Panc1 (cell line): ENCODE measurements around the gene MNX1. TPM values are rescaled to one million over a fixed set of nuclear protein-coding genes. Genes with fewer than 3 reads are reported as not detected.

Source experiments
- ATAC-seq: fragments of 200-7000 bp; cut with Tn5 transposase; 2 replicates; pipeline ENCODE4 v1.9.1; 2020; ENCODE audit warnings: mild to moderate bottlenecking, moderate library complexity
- BruUV-seq: library from RNA; stranded (reverse); fragments of 400-500 nt; replicated peaks from 2 replicates; lab custom pipeline; 2021; lab: Mats Ljungman, UMichigan
- CTCF ChIA-PET: fragments of 300-600 bp; sonication (Branson Sonifier 250); formaldehyde crosslinking; loops from one replicate; lab custom pipeline; 2022; ENCODE audit warnings: antibody characterized with exemption; lab: Charles Lee
- POLR2A ChIA-PET: fragments of 300-600 bp; sonication (Branson Sonifier 250); formaldehyde crosslinking; loops from one replicate; lab custom pipeline; 2022; ENCODE audit warnings: antibody characterized with exemption; lab: Charles Lee
- DNase-seq: peaks from one replicate; pipeline ENCODE4 v3.0.0-alpha.2; 2010; ENCODE audit warnings: low read depth, low spot score
- H3K27ac ChIP-seq: 2 replicates; pipeline ENCODE4 v1.5.1; 2011; ENCODE audit warnings: mild to moderate bottlenecking, low read length, inconsistent platforms
- H3K27me3 ChIP-seq: fragments of 200-500 bp; sonication (Bioruptor generic); 2 replicates; pipeline ENCODE4 v1.6.0; 2014; ENCODE audit warnings: low read length, inconsistent platforms; ENCODE audit not compliant: control insufficient read depth, insufficient read depth
- H3K36me3 ChIP-seq: fragments of 200-500 bp; sonication (Bioruptor generic); 2 replicates; pipeline ENCODE4 v1.5.1; 2014; ENCODE audit warnings: inconsistent platforms, mild to moderate bottlenecking, low read length, moderate library complexity; ENCODE audit not compliant: control insufficient read depth, insufficient read depth
- H3K4me1 ChIP-seq: 2 replicates; pipeline ENCODE4 v1.5.1; 2011; ENCODE audit warnings: inconsistent platforms, mild to moderate bottlenecking, low read length, moderate library complexity; ENCODE audit not compliant: control insufficient read depth, insufficient read depth
- H3K4me3 ChIP-seq, 2 experiments: 2 replicates each; pipeline ENCODE4 v1.5.1; 2011 to 2012; ENCODE audit warnings: low read depth in 2 of 2, low read length in 2 of 2, mild to moderate bottlenecking in 2 of 2, inconsistent platforms in 1 of 2, moderate library complexity in 1 of 2
- H3K9me3 ChIP-seq: fragments of 200-500 bp; sonication (Bioruptor generic); 2 replicates; pipeline ENCODE4 v1.5.1; 2014; ENCODE audit warnings: low read depth, mild to moderate bottlenecking, inconsistent platforms, low read length, moderate library complexity; ENCODE audit not compliant: control insufficient read depth, insufficient read depth
- POLR2AphosphoS5 ChIP-seq: IDR thresholded peaks from 2 replicates; pipeline ENCODE4 v1.6.1; 2012; ENCODE audit warnings: mild to moderate bottlenecking, low read depth, low read length, moderate library complexity
- REST ChIP-seq, 2 experiments: IDR thresholded peaks; 2 replicates each; pipeline ENCODE4 v1.6.1; 2011 to 2012; ENCODE audit warnings: low read depth in 2 of 2, control low read depth in 1 of 2, low read length in 1 of 2, mild to moderate bottlenecking in 1 of 2, moderate library complexity in 1 of 2; ENCODE audit not compliant: insufficient read depth in 1 of 2
- SIN3A ChIP-seq: IDR thresholded peaks from 2 replicates; pipeline ENCODE4 v1.6.1; 2012; ENCODE audit warnings: low read depth, mild to moderate bottlenecking, low read length, moderate library complexity, borderline replicate concordance; ENCODE audit not compliant: insufficient read depth
- TCF7L2 ChIP-seq: IDR thresholded peaks from 2 replicates; pipeline ENCODE4 v1.6.1; 2011; ENCODE audit warnings: mild to moderate bottlenecking, low read depth, low read length, inconsistent platforms
- in situ Hi-C: cut with HindIII; loops from 2 replicates; pipeline ENCODE4 v1.10.0; 2016; ENCODE audit warnings: low sequenced_read_pairs, low pct_unique_long_range_greater_than_20kb
- intact Hi-C: fragments of 100-400 bp; cut with micrococcal nuclease; formaldehyde crosslinking; loops from one replicate; pipeline ENCODE4 v1.10.0; 2022; ENCODE audit not compliant: unreplicated experiment
- total RNA-seq: library from RNA; stranded (reverse); gene quantifications from one replicate; pipeline ENCODE4 v1.2.1, GENCODE V29; 2021; ENCODE audit not compliant: unreplicated experiment
- TF ChIP-seq, protein P1 (sequence below): fragments of 450-650 bp; IDR thresholded peaks from 2 replicates; pipeline ENCODE4 v1.5.1; 2017; ENCODE audit warnings: mild to moderate bottlenecking

Gene MNX1
- total RNA-seq, 1 experiment from 2014 or later, result 3.6 TPM

- no TSS peak for BruUV-seq
- POLR2A ChIA-PET, result no interaction called here
- no peaks in the 10 kb centered on the region for H3K27me3 ChIP-seq
Observed at GRCh38 chr7:157003445-157003755, 7.1 kb downstream of the MNX1 start.

DNA sequence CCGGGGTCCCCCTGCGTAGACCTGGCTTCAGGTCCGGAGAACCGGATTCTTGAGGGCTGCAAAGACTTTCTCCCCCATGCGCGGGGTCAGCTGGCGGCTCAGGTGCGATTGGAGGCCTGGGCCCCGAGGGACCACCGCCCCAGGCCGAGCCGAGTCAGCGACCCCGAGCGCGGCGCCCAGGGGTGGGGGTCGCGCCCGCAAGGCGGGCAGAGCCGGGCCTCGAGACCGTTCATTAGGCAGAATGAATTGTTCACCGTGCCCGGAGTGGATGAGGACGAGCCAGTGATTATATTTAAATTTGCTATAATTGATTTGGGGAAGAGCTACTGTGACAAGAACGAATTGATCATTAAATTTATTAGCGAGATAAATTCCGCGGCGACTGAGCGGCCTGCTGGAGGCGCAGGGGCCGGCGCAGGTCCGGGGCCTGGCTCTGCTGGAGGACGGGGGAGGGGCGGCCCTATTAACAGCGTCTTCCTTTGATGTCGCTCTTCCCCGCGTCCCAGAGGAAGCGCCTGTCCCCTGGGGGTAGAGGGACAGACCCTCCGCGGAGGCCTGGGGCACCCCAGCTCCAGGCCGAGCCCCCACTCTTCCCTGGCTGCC lies 7.5 kb downstream of the MNX1 start:
- DNase-seq, result no peak
- no peak for ATAC-seq
- POLR2A ChIA-PET, result interaction anchor here (0.5 to 0.6 kb wide), 2 partner anchors 23 to 65 kb away, joined by 3 to 8 read pairs; no protein-coding TSS in a partner anchor
- intact Hi-C loops (no loop called here), in situ Hi-C loops (no loop called here)
- H3K4me1 ChIP-seq, result peaks cover 4% of the 10 kb centered on the region
- no peaks in the 10 kb centered on the region for H3K36me3 ChIP-seq
- no TSS peak for BruUV-seq
- H3K27me3 ChIP-seq, result no peaks in the 10 kb centered on the region
- CTCF ChIA-PET, result no interaction called here
- no peaks in the 10 kb centered on the region for H3K9me3 ChIP-seq
- H3K4me3 ChIP-seq, result no peak overlapping the region
- H3K27ac ChIP-seq, result no peak overlapping the region
- TF ChIP-seq REST (IDR thresholded peaks at IDR 0.05; ENCODE audit: insufficient read depth in 1 of 2, low read depth in 2 of 2, low read length in 1 of 2), result no peak
- TF ChIP-seq TCF7L2, result no peak
- TF ChIP-seq POLR2AphosphoS5, result no peak
- TF ChIP-seq SIN3A, result no peak
- TF ChIP-seq, protein P1, sequence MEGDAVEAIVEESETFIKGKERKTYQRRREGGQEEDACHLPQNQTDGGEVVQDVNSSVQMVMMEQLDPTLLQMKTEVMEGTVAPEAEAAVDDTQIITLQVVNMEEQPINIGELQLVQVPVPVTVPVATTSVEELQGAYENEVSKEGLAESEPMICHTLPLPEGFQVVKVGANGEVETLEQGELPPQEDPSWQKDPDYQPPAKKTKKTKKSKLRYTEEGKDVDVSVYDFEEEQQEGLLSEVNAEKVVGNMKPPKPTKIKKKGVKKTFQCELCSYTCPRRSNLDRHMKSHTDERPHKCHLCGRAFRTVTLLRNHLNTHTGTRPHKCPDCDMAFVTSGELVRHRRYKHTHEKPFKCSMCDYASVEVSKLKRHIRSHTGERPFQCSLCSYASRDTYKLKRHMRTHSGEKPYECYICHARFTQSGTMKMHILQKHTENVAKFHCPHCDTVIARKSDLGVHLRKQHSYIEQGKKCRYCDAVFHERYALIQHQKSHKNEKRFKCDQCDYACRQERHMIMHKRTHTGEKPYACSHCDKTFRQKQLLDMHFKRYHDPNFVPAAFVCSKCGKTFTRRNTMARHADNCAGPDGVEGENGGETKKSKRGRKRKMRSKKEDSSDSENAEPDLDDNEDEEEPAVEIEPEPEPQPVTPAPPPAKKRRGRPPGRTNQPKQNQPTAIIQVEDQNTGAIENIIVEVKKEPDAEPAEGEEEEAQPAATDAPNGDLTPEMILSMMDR, result no peak

More at GRCh38 chr7:157003445-157003755, 7.1 kb downstream of the MNX1 start:
- CTCF ChIA-PET, result no interaction called here
- H3K4me1 ChIP-seq, result peaks cover 4% of the 10 kb centered on the region
- no peak overlapping the region for H3K27ac ChIP-seq
- H3K36me3 ChIP-seq, result no peaks in the 10 kb centered on the region
- no peak overlapping the region for H3K4me3 ChIP-seq
- ATAC-seq, result no peak
- intact Hi-C loops, result no loop called here
- H3K9me3 ChIP-seq, result no peaks in the 10 kb centered on the region
- in situ Hi-C loops, result no loop called here
- DNase-seq, result no peak
- TF ChIP-seq POLR2AphosphoS5 (no peak), SIN3A (no peak), TCF7L2 (no peak), REST (IDR thresholded peaks at IDR 0.05; ENCODE audit: insufficient read depth in 1 of 2, low read depth in 2 of 2, low read length in 1 of 2) (no peak)
- TF ChIP-seq, protein P1, result no peak
